Esophagus muscularis mucosa (tissue), 3 donors: ENCODE results near the gene PDE8A.

ENCODE experiments used
- CTCF ChIP-seq, 3 experiments: fragments of 200-600 bp in 2 of 3; fragments of 450-650 bp in 1 of 3; sonication (generic) in 2 of 3; IDR thresholded peaks; one replicate each; pipeline ENCODE4 v1.5.1; 2017 to 2019; ENCODE audit warnings: antibody characterized with exemption in 3 of 3, mild to moderate bottlenecking in 2 of 3, moderate library complexity in 1 of 3
- POLR2AphosphoS5 ChIP-seq, 2 donors: sonication (generic); formaldehyde crosslinking; IDR thresholded peaks; one replicate each; pipeline ENCODE4 v1.6.1; 2017; ENCODE audit warnings: antibody characterized with exemption in 2 of 2

DNA sequence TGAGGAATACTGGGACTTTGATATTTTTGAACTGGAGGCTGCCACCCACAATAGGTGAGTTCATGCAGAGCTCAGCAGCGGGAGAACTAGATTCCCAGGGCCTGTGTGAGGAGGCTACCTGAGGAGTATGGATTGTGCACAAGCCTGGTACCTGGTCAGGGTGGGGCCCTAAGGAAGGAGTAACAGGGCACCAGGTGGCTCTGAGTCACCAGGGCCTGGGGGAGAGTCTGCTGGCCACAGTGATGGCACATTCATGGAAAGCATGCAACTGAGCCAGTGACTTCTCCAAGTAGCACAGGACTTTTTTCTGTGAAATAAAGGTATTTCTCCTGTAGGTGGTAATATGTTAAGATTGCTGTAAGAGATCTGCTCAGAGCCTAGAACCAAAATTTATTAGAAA, 134.4 kb downstream of the PDE8A start:
- no peak for TF ChIP-seq POLR2AphosphoS5 (IDR thresholded peaks at IDR 0.05)
- TF ChIP-seq CTCF (IDR thresholded peaks at IDR 0.05) = no peak
